CD4-positive, alpha-beta T cell treated with Interleukin-21 for 1 hour (primary cell): ENCODE results near the gene EIF3F.

ENCODE experiments used
- DNase-seq: peaks from one replicate; pipeline ENCODE4 v3.0.0-alpha.2; 2020

Gene EIF3F

GRCh38 chr11:8040261-8040920 lies 53.3 kb downstream of the EIF3F start:
- no peak for DNase-seq

DNA sequence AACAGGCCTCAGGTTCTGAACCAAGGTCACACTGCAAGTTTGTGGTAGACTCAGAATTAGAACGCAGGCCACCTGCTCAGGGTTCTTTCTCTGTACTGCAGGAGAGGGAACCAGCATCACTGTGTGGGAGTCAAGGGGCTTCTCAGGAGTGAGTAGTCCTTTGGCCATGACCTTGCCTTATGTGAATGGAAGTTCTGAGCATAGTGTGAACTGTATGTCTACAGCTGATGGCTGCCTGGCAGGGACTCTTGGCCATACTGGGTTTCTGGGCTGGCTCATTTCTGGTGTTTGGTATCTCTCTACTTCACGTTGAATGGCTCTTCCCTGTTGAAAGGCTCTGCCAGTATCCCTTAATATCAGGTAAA lies 53.8 kb downstream of the EIF3F start:
- no peak for DNase-seq

DNA sequence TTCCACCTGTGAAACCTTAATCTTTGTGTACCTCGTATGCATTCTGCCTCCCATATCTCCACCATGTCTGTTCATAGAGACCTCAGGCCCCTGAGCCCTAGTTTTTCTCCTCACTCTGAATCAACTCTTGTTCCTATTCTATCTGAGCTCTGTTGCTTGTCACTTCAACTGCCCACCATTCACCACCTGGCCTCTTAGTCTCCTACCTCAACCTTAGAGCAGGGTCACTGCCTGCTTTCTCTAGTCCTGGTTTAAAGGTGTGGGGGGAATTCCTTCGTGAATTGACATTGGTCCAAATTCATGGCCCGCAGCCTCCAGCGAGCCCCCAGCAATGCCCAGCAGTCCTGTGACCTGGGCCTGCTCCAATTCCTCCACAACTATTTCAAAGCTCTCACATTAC lies 54.4 kb downstream of the EIF3F start:
- DNase-seq = no peak

DNA sequence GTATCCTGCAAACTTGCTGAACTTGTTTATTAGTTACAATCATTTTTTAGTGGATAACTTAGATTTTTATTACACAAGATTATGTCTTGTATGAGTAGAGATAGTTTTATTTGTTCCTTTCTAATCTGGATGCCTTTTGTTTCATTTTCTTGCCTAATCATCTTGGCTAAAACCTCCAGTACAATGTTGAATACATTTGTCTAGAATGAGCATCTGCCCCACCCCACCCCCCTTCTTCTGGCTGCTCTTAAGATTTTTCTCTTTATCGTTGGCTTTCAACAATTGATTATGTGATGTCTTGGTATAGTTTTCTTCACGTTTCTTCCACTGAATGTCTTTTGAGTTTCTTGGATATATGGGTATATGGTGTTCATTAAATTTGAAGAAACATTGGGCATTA lies 56.6 kb downstream of the EIF3F start:
- no peak for DNase-seq

DNA sequence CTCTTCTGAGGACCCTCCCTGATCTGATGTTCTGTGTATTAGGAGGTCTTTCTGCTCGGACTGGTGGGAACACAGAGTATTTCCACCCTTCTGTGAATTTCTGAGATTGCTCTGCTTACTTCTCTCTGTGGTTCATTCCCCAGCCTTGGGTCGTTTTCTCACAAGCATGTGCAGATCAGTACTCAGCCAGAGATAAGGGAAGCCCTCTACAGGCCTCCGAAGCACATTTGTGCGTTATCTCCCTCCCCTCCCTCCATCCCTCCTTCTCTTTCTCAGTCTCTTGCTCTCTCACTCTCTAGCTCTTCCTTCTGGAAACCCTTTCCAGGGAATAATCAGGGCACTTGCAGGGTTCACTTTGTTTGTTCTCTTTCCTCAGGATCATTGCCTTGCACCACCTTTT lies 58.7 kb downstream of the EIF3F start:
- DNase-seq = no peak

DNA sequence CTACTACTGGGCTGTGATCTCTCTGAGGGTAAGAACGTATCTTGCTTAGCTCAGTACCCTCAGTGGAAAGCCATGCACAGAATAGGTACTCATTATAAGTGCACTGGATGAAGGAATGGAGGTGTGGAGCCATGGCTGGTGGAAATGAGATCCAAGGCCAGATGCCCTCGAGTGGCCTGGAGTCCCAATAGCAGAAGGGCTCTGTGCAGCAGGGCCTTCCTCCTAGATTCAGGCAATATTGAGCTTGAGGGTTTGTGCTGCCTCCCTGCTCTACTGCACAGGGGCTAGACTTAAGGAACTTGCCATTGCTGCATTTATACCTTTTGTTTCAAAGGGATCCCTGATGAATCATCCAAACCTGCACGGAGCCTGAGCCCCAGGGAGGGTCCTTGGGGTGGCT lies 60.2 kb downstream of the EIF3F start:
- DNase-seq = no peak

DNA sequence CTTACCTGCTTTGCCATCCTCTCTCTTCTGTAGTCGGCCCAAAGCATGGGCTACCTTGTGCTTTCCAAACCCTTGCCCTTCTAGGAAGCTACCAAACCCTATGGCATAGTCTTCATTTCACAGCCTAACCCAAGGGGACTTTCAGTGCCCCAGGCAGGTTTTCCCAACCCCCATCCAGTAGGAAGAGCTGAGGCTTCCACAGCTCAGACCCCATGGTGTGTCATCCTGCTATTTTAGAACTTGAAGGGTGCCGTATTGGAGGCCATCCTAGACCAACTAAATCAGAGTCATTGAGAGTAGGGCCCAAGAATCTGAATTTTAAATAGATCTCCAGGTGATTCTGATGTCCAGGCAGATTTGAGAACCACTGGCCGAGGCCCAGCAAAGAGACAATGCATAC lies 61.9 kb downstream of the EIF3F start:
- no peak for DNase-seq
